H1 (cell line): ENCODE measurements around the gene DOCK11.

Experiments
- ATF2 ChIP-seq: IDR thresholded peaks from 2 replicates; pipeline ENCODE4 v1.6.1; 2012; ENCODE audit warnings: low read length, inconsistent platforms
- BACH1 ChIP-seq: IDR thresholded peaks from 2 replicates; pipeline ENCODE4 v1.6.1; 2012; ENCODE audit warnings: low read length, improper control_type of control experiment
- EZH2 ChIP-seq: fragments of 200-600 bp; sonication (generic); IDR thresholded peaks from 2 replicates; pipeline ENCODE4 v1.7.1; 2012; ENCODE audit warnings: low read depth, mild to moderate bottlenecking, moderate library complexity, low read length, inconsistent platforms; ENCODE audit not compliant: severe bottlenecking
- HDAC2 ChIP-seq, 2 experiments: fragments of 300-600 bp in 1 of 2; sonication (generic) in 1 of 2; IDR thresholded peaks; 2 replicates each; pipeline ENCODE4 v1.6.1; 2011 to 2012; ENCODE audit warnings: low read depth in 2 of 2, low read length in 2 of 2, mild to moderate bottlenecking in 2 of 2, moderate library complexity in 2 of 2, borderline replicate concordance in 1 of 2, inconsistent platforms in 1 of 2
- HDAC6 ChIP-seq: IDR thresholded peaks from one replicate; pipeline ENCODE4 v1.7.1; 2012; ENCODE audit warnings: low read depth, mild to moderate bottlenecking, inconsistent platforms, low read length, moderate library complexity
- JUN ChIP-seq: IDR thresholded peaks from 2 replicates; pipeline ENCODE4 v1.6.1; 2011; ENCODE audit warnings: low read depth, mild to moderate bottlenecking, improper control_type of control experiment, low read length
- POLR2A ChIP-seq, 2 experiments: IDR thresholded peaks; 1 replicate in 1 of 2; 2 replicates in 1 of 2; pipeline ENCODE4 v1.6.1; 2011; ENCODE audit warnings: low read depth in 2 of 2, low read length in 2 of 2, mild to moderate bottlenecking in 2 of 2; ENCODE audit errors: control extremely low read depth in 1 of 2
- POLR2AphosphoS5 ChIP-seq: IDR thresholded peaks from 2 replicates; pipeline ENCODE4 v1.6.1; 2011; ENCODE audit warnings: low read depth, low read length
- RXRA ChIP-seq: IDR thresholded peaks from 2 replicates; pipeline ENCODE4 v1.6.1; 2011; ENCODE audit warnings: low read depth, mild to moderate bottlenecking, low read length, moderate library complexity; ENCODE audit not compliant: insufficient read depth
- SP1 ChIP-seq: IDR thresholded peaks from 2 replicates; pipeline ENCODE4 v1.6.1; 2011; ENCODE audit warnings: low read depth, low read length
- SRF ChIP-seq: IDR thresholded peaks from 2 replicates; pipeline ENCODE4 v1.6.1; 2011; ENCODE audit warnings: mild to moderate bottlenecking, low read depth, low read length, moderate library complexity
- TAF1 ChIP-seq: IDR thresholded peaks from 2 replicates; pipeline ENCODE4 v1.6.1; 2011; ENCODE audit warnings: mild to moderate bottlenecking, low read depth, low read length
- TF ChIP-seq, protein P1 (sequence below), 3 experiments: IDR thresholded peaks; 1 replicate in 2 of 3; 2 replicates in 1 of 3; pipeline versions ENCODE4 v1.5.1 to v1.6.1; 2011; ENCODE audit warnings: low read length in 3 of 3, mild to moderate bottlenecking in 3 of 3, inconsistent platforms in 2 of 3, low read depth in 1 of 3, moderate library complexity in 1 of 3; ENCODE audit not compliant: insufficient read depth in 1 of 3; ENCODE audit errors: control extremely low read depth in 1 of 3

DNA sequence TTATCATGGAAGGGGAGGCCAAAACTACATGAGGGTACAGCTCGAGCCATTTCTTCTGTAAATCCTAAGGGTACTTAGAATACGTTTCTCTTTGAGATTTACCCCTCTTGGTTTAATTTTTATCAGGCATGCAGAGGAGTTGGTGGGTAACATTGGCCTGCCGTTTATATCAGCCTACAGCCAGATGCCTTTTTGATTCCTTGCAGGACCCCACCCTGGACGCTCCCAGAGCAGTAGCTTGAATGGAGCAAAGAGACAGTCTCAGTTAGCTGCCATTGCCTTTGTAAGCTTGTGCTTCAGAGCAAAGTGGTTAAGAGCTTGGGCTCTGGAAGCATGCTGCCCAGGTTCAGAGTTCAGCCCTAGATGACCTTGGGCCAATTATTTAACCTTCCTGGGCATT, 9.0 kb downstream of the DOCK11 start:
- TF ChIP-seq, protein P1, sequence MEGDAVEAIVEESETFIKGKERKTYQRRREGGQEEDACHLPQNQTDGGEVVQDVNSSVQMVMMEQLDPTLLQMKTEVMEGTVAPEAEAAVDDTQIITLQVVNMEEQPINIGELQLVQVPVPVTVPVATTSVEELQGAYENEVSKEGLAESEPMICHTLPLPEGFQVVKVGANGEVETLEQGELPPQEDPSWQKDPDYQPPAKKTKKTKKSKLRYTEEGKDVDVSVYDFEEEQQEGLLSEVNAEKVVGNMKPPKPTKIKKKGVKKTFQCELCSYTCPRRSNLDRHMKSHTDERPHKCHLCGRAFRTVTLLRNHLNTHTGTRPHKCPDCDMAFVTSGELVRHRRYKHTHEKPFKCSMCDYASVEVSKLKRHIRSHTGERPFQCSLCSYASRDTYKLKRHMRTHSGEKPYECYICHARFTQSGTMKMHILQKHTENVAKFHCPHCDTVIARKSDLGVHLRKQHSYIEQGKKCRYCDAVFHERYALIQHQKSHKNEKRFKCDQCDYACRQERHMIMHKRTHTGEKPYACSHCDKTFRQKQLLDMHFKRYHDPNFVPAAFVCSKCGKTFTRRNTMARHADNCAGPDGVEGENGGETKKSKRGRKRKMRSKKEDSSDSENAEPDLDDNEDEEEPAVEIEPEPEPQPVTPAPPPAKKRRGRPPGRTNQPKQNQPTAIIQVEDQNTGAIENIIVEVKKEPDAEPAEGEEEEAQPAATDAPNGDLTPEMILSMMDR (IDR thresholded peaks at IDR 0.05; ENCODE audit: control extremely low read depth in 1 of 3, insufficient read depth in 1 of 3, low read depth in 1 of 3, low read length in 3 of 3) = no peak
- TF ChIP-seq POLR2A (IDR thresholded peaks at IDR 0.05; ENCODE audit: control extremely low read depth in 1 of 2, low read depth in 2 of 2, low read length in 2 of 2) (no peak), POLR2AphosphoS5 (no peak), TAF1 (no peak), JUN (no peak), SRF (no peak), HDAC2 (IDR thresholded peaks at IDR 0.05; ENCODE audit: borderline replicate concordance in 1 of 2, low read depth in 2 of 2, low read length in 2 of 2) (no peak), ATF2 (no peak), EZH2 (no peak), HDAC6 (no peak), RXRA (no peak), BACH1 (no peak), SP1 (no peak)
